ENCODE data around the gene SETBP1. TPM values are rescaled to one million over a fixed set of nuclear protein-coding genes. Genes with fewer than 3 reads are reported as not detected.

SETBP1 gene
- total and polyA plus RNA-seq, 4 donors: 1.3 to 85.0 (median 24.1) TPM

- no peak for DNase-seq
- no peak for ATAC-seq (ENCODE audit: low FRiP score)
- WGBS, 2 donors: 86 to 90% methylated on average over 48 to 55 of the region's 55 CpGs
- no peaks in the 10 kb centered on the region for H3K27me3 ChIP-seq (ENCODE audit: control insufficient read depth in 1 of 2, insufficient read depth in 2 of 2, low read length in 1 of 2)
- H3K4me3 ChIP-seq (ENCODE audit: low read length in 2 of 2): no peak overlapping the region
- peaks cover 0 to 2% of the 10 kb centered on the region in 2 donors for H3K36me3 ChIP-seq (ENCODE audit: control insufficient read depth in 1 of 2, insufficient read depth in 2 of 2, low read length in 1 of 2)
- intact Hi-C loops (cut with DNase I): no loop called here
- H3K9me3 ChIP-seq (ENCODE audit: control insufficient read depth, low read length): no peaks in the 10 kb centered on the region
- no peak overlapping the region for H3K27ac ChIP-seq (ENCODE audit: low read depth in 1 of 2, low read length in 2 of 2)
- H3K4me1 ChIP-seq (ENCODE audit: control insufficient read depth in 1 of 2, insufficient read depth in 2 of 2, low read length in 2 of 2): no peaks in the 10 kb centered on the region
Observed at GRCh38 chr18:45063246-45064038, 382.8 kb downstream of the SETBP1 start.

- no peak overlapping the region for H3K27ac ChIP-seq (ENCODE audit: low read depth in 1 of 2, low read length in 2 of 2)
- no peaks in the 10 kb centered on the region for H3K9me3 ChIP-seq (ENCODE audit: control insufficient read depth, low read length)
- H3K27me3 ChIP-seq (ENCODE audit: control insufficient read depth in 1 of 2, insufficient read depth in 2 of 2, low read length in 1 of 2): no peaks in the 10 kb centered on the region
- H3K4me3 ChIP-seq (ENCODE audit: low read length in 2 of 2): no peak overlapping the region
- DNase-seq (no peak), ATAC-seq (ENCODE audit: low FRiP score) (no peak)
- intact Hi-C loops (cut with DNase I): no loop called here
- H3K4me1 ChIP-seq (ENCODE audit: control insufficient read depth in 1 of 2, insufficient read depth in 2 of 2, low read length in 2 of 2): no peaks in the 10 kb centered on the region
- 94% methylated on average over 4 of the region's 4 CpGs for WGBS, 2 donors
- H3K36me3 ChIP-seq (ENCODE audit: control insufficient read depth in 1 of 2, insufficient read depth in 2 of 2, low read length in 1 of 2): peaks cover 0 to 2% of the 10 kb centered on the region in 2 donors
Observed at GRCh38 chr18:45066210-45066609, 385.5 kb downstream of the SETBP1 start.

DNA sequence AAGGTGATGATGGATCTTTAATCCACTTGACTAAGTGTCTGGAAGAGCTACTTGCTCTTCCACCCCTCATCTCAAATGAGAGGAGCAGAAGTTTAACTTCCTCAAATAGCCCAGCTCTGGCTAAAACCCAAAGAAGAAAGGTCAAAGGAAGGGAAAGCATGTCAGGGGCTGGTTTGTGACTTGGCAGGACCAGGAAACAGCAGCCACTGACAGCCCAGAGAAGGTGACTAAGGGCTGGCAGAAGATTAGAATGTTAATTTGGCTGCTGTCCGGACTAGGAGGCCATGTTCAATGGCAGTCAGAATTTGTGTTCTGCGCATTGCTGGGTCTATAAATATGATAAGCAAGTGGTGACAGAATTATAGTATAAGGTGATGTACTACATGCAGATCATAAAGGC lies 386.2 kb downstream of the SETBP1 start:
- Histone ChIP-seq H3K27me3 (ENCODE audit: control insufficient read depth in 1 of 2, insufficient read depth in 2 of 2, low read length in 1 of 2) (no peaks in the 10 kb centered on the region), H3K4me3 (ENCODE audit: low read length in 2 of 2) (no peak overlapping the region), H3K27ac (ENCODE audit: low read depth in 1 of 2, low read length in 2 of 2) (no peak overlapping the region), H3K9me3 (ENCODE audit: control insufficient read depth, low read length) (no peaks in the 10 kb centered on the region), H3K4me1 (ENCODE audit: control insufficient read depth in 1 of 2, insufficient read depth in 2 of 2, low read length in 2 of 2) (no peaks in the 10 kb centered on the region), H3K36me3 (ENCODE audit: control insufficient read depth in 1 of 2, insufficient read depth in 2 of 2, low read length in 1 of 2) (peaks cover 0 to 2% of the 10 kb centered on the region in 2 donors)
- WGBS, 2 donors: 88 to 89% methylated on average over 2 of the region's 2 CpGs
- DNase-seq: peak in 1 of 2 donors; percentile 48
- intact Hi-C loops (cut with DNase I): no loop called here
- ATAC-seq (ENCODE audit: low FRiP score): peak; percentile 10

DNA sequence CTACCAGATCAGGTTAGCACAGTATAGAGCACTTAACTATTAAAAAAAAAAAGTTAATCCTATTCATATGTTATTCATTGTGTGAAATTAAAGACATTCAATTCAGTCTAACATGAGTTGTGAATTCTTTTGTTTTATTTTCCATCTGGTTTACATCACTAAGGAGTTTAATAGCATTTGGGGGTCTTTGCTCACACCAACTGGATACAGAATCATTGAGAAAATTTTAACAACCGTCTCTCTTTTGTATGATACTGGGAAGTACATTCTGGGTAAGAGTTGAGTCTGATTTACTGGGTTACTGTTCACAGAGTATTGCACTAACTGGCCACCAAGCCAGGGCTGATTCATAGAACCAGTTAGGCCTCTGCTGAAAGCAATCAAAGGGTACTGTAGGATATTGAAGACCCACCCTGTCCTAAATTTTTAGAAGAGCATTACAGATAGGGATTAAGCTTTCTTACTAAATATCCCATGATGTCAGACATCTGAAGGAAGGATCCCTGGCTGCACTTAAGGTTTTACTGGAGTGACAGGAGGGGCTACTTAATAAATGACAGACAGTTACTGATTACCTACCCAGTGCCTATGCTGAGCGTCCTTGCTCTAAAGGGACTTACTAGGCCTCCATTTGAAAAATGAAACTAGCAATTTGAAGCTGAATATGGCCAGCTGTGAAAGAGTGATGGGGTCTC lies 387.9 kb downstream of the SETBP1 start:
- H3K27me3 ChIP-seq (ENCODE audit: control insufficient read depth in 1 of 2, insufficient read depth in 2 of 2, low read length in 1 of 2): no peaks in the 10 kb centered on the region
- no peak for DNase-seq
- no peak overlapping the region for H3K4me3 ChIP-seq (ENCODE audit: low read length in 2 of 2)
- 97% methylated on average over 2 of the region's 2 CpGs for WGBS, 2 donors
- H3K4me1 ChIP-seq (ENCODE audit: control insufficient read depth in 1 of 2, insufficient read depth in 2 of 2, low read length in 2 of 2): no peaks in the 10 kb centered on the region
- H3K9me3 ChIP-seq (ENCODE audit: control insufficient read depth, low read length): no peaks in the 10 kb centered on the region
- ATAC-seq (ENCODE audit: low FRiP score): no peak
- intact Hi-C loops (cut with DNase I): no loop called here
- H3K36me3 ChIP-seq (ENCODE audit: control insufficient read depth in 1 of 2, insufficient read depth in 2 of 2, low read length in 1 of 2): no peaks in the 10 kb centered on the region
- H3K27ac ChIP-seq (ENCODE audit: low read depth in 1 of 2, low read length in 2 of 2): no peak overlapping the region

DNA sequence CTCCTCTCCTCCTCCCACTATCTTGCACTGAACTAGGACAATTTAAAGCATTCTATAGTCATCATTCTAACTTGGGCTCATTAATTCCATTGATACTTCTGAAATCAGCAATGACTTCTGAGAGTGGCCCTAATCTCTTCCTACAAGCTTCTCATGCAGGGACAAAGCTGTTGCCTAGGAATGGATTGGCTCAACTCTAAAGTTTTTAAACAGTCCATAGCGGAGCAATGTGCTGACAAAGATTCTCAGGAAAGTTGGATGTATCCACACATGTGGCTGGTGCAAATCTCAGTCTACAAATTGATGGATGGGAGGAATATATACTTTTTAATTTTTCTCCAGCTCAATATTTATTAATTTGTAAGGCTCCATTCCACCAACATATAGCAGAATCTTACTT lies 388.9 kb downstream of the SETBP1 start:
- ATAC-seq (ENCODE audit: low FRiP score) (no peak), DNase-seq (no peak)
- Histone ChIP-seq H3K36me3 (ENCODE audit: control insufficient read depth in 1 of 2, insufficient read depth in 2 of 2, low read length in 1 of 2) (no peaks in the 10 kb centered on the region), H3K27ac (ENCODE audit: low read depth in 1 of 2, low read length in 2 of 2) (no peak overlapping the region), H3K9me3 (ENCODE audit: control insufficient read depth, low read length) (no peaks in the 10 kb centered on the region), H3K4me3 (ENCODE audit: low read length in 2 of 2) (no peak overlapping the region), H3K27me3 (ENCODE audit: control insufficient read depth in 1 of 2, insufficient read depth in 2 of 2, low read length in 1 of 2) (no peaks in the 10 kb centered on the region), H3K4me1 (ENCODE audit: control insufficient read depth in 1 of 2, insufficient read depth in 2 of 2, low read length in 2 of 2) (no peaks in the 10 kb centered on the region)
- intact Hi-C loops (cut with DNase I): no loop called here
- WGBS, 2 donors: 69 to 79% methylated on average over 1 of the region's 1 CpG

- H3K36me3 ChIP-seq (ENCODE audit: control insufficient read depth in 1 of 2, insufficient read depth in 2 of 2, low read length in 1 of 2): no peaks in the 10 kb centered on the region
- no peak overlapping the region for H3K27ac ChIP-seq (ENCODE audit: low read depth in 1 of 2, low read length in 2 of 2)
- no peak overlapping the region for H3K4me3 ChIP-seq (ENCODE audit: low read length in 2 of 2)
- H3K4me1 ChIP-seq (ENCODE audit: control insufficient read depth in 1 of 2, insufficient read depth in 2 of 2, low read length in 2 of 2): no peaks in the 10 kb centered on the region
- DNase-seq: no peak
- H3K27me3 ChIP-seq (ENCODE audit: control insufficient read depth in 1 of 2, insufficient read depth in 2 of 2, low read length in 1 of 2): no peaks in the 10 kb centered on the region
- no peaks in the 10 kb centered on the region for H3K9me3 ChIP-seq (ENCODE audit: control insufficient read depth, low read length)
- WGBS, 2 donors: 17 to 22% methylated on average over 3 of the region's 3 CpGs
- ATAC-seq (ENCODE audit: low FRiP score): no peak
- intact Hi-C loops (cut with DNase I): no loop called here
Observed at GRCh38 chr18:45071956-45072355, 391.3 kb downstream of the SETBP1 start.

DNA sequence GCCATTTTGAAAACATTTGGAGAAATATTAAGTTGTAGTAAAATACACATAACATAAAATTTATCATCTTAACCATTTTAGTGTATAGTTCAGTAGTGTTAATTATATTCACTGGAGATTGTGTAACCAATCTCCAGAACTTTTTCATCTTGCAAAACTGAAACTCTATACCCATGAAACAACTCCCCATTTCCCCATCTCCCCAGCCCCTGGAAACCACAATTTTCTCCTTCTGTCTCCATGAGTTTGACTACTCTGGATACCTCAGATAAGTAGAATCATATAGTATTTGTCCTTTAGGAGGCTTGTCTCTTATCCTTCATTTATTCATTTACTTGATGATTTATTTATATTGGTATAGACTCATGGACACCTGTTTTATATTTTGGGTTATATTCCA lies 392.9 kb downstream of the SETBP1 start:
- Histone ChIP-seq H3K9me3 (ENCODE audit: control insufficient read depth, low read length) (no peaks in the 10 kb centered on the region), H3K27me3 (ENCODE audit: control insufficient read depth in 1 of 2, insufficient read depth in 2 of 2, low read length in 1 of 2) (no peaks in the 10 kb centered on the region), H3K4me1 (ENCODE audit: control insufficient read depth in 1 of 2, insufficient read depth in 2 of 2, low read length in 2 of 2) (no peaks in the 10 kb centered on the region), H3K27ac (ENCODE audit: low read depth in 1 of 2, low read length in 2 of 2) (no peak overlapping the region), H3K4me3 (ENCODE audit: low read length in 2 of 2) (no peak overlapping the region), H3K36me3 (ENCODE audit: control insufficient read depth in 1 of 2, insufficient read depth in 2 of 2, low read length in 1 of 2) (no peaks in the 10 kb centered on the region)
- no peak for DNase-seq
- no peak for ATAC-seq (ENCODE audit: low FRiP score)
- intact Hi-C loops (cut with DNase I): no loop called here

DNA sequence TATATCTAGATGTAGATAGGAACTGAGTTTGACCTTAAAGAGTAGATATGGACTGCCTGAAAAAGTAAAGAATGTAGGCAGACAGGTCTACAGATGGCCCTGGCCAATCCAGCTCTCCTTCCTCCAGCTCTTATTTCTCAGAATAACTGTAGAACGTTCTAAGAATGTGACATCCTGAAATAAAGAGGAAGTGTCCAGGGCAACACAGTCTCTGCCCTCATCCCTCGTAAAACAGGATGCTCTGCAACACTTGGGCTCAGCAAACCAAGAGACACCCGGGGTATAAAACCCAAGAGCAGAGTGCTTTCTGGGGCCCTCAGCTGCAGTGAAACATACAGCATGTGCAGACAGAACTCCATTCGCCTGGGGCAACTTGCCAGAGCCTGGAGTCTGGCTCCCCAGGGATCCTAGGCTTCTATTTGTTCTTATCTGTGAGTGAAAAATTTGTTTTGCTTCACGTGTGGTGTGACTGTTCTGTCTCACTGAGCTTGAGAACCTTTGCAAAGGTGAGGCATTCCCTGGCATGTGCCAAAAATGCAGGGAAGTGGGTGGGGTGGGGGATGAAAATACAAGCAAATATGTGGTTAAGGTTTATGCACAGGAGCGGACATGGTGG lies 401.0 kb downstream of the SETBP1 start:
- Histone ChIP-seq H3K36me3 (ENCODE audit: control insufficient read depth in 1 of 2, insufficient read depth in 2 of 2, low read length in 1 of 2) (no peaks in the 10 kb centered on the region), H3K27me3 (ENCODE audit: control insufficient read depth in 1 of 2, insufficient read depth in 2 of 2, low read length in 1 of 2) (no peaks in the 10 kb centered on the region), H3K4me1 (ENCODE audit: control insufficient read depth in 1 of 2, insufficient read depth in 2 of 2, low read length in 2 of 2) (no peaks in the 10 kb centered on the region), H3K9me3 (ENCODE audit: control insufficient read depth, low read length) (no peaks in the 10 kb centered on the region), H3K27ac (ENCODE audit: low read depth in 1 of 2, low read length in 2 of 2) (no peak overlapping the region), H3K4me3 (ENCODE audit: low read length in 2 of 2) (no peak overlapping the region)
- 53% methylated on average over 6 of the region's 6 CpGs for WGBS, 2 donors
- ATAC-seq (ENCODE audit: low FRiP score): no peak
- intact Hi-C loops (cut with DNase I): no loop called here
- no peak for DNase-seq
